ENCODE measurements around the gene B3GNT9.

GRCh38 chr16:67114793-67115192 lies 36.0 kb downstream of the B3GNT9 start:
- TF ChIP-seq POLR2AphosphoS5 (IDR thresholded peaks at IDR 0.05; ENCODE audit: low read depth, low read length) (no peak), POLR2A (IDR thresholded peaks at IDR 0.05; ENCODE audit: borderline replicate concordance, extremely low read depth, insufficient read depth, insufficient read length) (no peak), CTCF (IDR thresholded peaks at IDR 0.05 in 2 of 3, conservative IDR thresholded peaks at IDR 0.05 in 1 of 3; ENCODE audit: borderline replicate concordance in 1 of 3, insufficient read depth in 1 of 3, low read depth in 2 of 3, low read length in 2 of 3) (no peak)

All from HCT116 (cell line).